ENCODE results near the gene CAMKMT. TPM values are rescaled to one million over a fixed set of nuclear protein-coding genes. Genes with fewer than 3 reads are reported as not detected.
"Not testable (repeated sequence)": the region's sequence is repeated elsewhere in the genome, so short reads cannot be mapped to it uniquely, and the experiment has no call there.

Gene CAMKMT
- total RNA-seq, 2 donors from 2014 or later, result 3.6 to 4.6 TPM

DNA sequence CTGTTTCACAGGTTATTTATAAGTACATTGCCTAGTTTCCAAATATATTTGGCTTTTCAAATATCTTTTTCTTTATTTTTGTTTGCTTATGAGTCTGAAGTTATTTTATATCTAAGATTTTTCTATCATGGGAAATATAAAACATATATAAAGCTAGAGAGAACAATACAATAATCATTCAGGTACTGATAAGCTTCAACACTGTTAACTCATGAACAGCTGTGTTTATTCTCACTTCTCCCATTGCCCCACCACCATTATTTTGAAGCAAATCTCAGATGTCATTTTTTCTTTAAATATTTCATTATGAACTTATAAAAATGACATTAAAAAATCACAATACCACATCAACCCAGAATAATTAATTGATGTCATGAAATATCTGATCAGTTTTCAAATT, 9.7 kb downstream of the CAMKMT start:
- DNase-seq (ENCODE audit: low spot score), result no peak
- no peak overlapping the region for H3K4me3 ChIP-seq
- H3K4me1 ChIP-seq, result no peaks in the 10 kb centered on the region
- no peak for TF ChIP-seq CTCF (IDR thresholded peaks at IDR 0.05)
- no peaks in the 10 kb centered on the region for H3K36me3 ChIP-seq
- H3K27ac ChIP-seq, result no peak overlapping the region
- no peaks in the 10 kb centered on the region for H3K9me3 ChIP-seq
- H3K27me3 ChIP-seq, result no peaks in the 10 kb centered on the region

GRCh38 chr2:44372246-44372645, 10.5 kb downstream of the CAMKMT start:
- H3K27ac ChIP-seq, result no peak overlapping the region
- no peaks in the 10 kb centered on the region for H3K36me3 ChIP-seq
- no peak for TF ChIP-seq CTCF (IDR thresholded peaks at IDR 0.05)
- no peaks in the 10 kb centered on the region for H3K4me1 ChIP-seq
- no peaks in the 10 kb centered on the region for H3K27me3 ChIP-seq
- no peaks in the 10 kb centered on the region for H3K9me3 ChIP-seq
- no peak overlapping the region for H3K4me3 ChIP-seq
- no peak for DNase-seq (ENCODE audit: low spot score)

DNA sequence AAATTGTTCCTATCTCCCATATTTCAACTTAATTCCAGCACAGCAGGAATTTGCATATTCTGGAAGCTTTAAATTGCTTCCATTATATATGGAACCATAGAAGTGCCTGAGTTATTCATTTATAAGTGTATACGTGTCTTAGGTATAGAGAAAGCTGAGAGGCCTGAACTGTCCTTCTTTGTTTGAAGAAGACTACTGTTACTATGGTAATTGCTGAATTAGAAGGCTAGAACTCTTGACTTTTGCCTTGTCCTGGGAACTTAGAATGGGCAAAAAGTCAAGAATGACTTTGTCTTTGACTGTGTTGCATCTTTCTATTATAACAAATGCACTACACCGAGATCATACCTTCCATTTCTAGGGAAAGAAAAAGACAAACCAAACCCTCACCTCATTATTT, 15.7 kb downstream of the CAMKMT start:
- H3K27ac ChIP-seq, result no peak overlapping the region
- H3K4me3 ChIP-seq, result no peak overlapping the region
- H3K27me3 ChIP-seq, result no peaks in the 10 kb centered on the region
- no peaks in the 10 kb centered on the region for H3K9me3 ChIP-seq
- no peaks in the 10 kb centered on the region for H3K4me1 ChIP-seq
- no peaks in the 10 kb centered on the region for H3K36me3 ChIP-seq
- TF ChIP-seq CTCF (IDR thresholded peaks at IDR 0.05), result no peak
- DNase-seq (ENCODE audit: low spot score), result no peak

DNA sequence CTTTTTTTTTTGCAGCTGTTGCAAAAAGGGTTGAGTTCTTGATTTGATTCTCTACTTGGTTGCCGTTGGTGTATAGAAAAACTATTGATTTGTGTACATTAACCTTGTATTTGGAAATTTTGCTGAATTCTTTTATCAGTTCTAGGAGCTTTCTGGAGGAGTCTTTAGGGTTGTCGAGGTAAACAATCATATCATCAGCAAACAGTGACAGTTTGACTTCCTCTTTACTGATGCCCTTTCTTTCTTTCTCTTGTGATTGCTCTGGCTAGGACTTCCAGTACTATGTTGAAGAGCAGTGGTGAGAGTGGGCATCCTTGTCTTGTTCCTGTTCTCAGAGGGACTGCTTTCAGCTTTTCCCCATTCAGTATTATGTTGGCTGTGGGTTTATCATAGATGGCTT, 23.5 kb downstream of the CAMKMT start:
- DNase-seq (ENCODE audit: low spot score); H3K27me3 ChIP-seq; H3K36me3 ChIP-seq; H3K4me1 ChIP-seq; H3K4me3 ChIP-seq; H3K9me3 ChIP-seq; H3K27ac ChIP-seq: not testable (repeated sequence)

- H3K27ac ChIP-seq, result no peak overlapping the region
- no peaks in the 10 kb centered on the region for H3K9me3 ChIP-seq
- DNase-seq (ENCODE audit: low spot score), result no peak
- H3K4me3 ChIP-seq, result no peak overlapping the region
- TF ChIP-seq CTCF (IDR thresholded peaks at IDR 0.05), result no peak
- H3K4me1 ChIP-seq, result no peaks in the 10 kb centered on the region
- no peaks in the 10 kb centered on the region for H3K36me3 ChIP-seq
- no peaks in the 10 kb centered on the region for H3K27me3 ChIP-seq
These were observed 27.1 kb downstream of the CAMKMT start for GRCh38 chr2:44388877-44389276.

DNA sequence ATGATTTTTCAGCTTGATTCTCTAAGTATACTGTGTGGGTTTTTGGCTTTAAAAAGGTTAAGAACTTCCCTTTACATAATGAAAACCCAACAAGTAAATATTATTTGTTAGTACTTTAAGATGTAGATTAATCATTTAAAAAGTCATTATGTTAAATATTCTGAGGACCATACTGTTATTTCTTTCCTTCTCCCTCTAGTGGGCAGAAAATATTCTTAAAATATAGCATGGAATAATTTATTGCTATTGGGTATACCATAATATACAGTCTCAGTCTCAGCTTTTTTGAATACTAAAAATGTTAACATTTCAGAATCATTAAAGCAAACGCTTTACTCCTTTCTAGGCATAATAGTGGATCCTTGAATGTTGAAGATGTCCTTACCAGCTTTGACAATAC, 28.1 kb downstream of the CAMKMT start:
- DNase-seq (ENCODE audit: low spot score), result no peak
- H3K9me3 ChIP-seq, result no peaks in the 10 kb centered on the region
- no peak overlapping the region for H3K27ac ChIP-seq
- no peaks in the 10 kb centered on the region for H3K36me3 ChIP-seq
- no peaks in the 10 kb centered on the region for H3K27me3 ChIP-seq
- no peak overlapping the region for H3K4me3 ChIP-seq
- peak in 1 of 2 donors; percentile 42 for TF ChIP-seq CTCF (IDR thresholded peaks at IDR 0.05)
- no peaks in the 10 kb centered on the region for H3K4me1 ChIP-seq

Measured in right atrium auricular region (tissue), 2 donors.